ENCODE results near the gene SLC4A1AP.

Gene SLC4A1AP

DNA sequence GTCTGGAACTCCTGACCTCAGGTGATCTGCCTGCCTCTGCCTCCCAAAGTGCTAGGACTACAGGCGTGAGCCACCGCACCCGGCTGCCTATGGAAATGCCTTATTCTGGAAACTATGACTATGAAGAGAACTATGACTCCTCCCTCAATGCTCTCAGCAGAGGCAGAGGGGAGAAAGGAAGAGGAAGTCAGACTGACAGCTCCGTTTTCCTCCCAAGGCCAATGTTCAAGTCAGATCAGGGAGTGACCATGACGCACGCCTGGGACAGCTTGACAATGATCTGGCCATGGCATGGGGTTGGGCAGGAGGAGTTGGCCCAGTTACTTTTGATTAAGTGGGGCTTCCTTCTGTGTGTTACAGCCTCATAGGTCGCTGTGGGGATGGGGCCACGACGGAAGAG, 63.6 kb downstream of the SLC4A1AP start:
- Histone ChIP-seq H3K27ac (peak overlapping the region in 1 of 11 experiments; percentile 15; a peak in 2 of 22 replicates), H4K20me1 (no peaks in the 10 kb centered on the region), H3K36me3 (no peaks in the 10 kb centered on the region), H3K4me3 (no peak overlapping the region), H3K9me3 (replicated peaks in 1 of 11) (no peaks in the 10 kb centered on the region), H3K27me3 (no peaks in the 10 kb centered on the region), H3K4me1 (peaks cover 39 to 67% (median 55%) of the 10 kb centered on the region in 10 experiments), H3K9ac (no peak overlapping the region), H3K4me2 (peak overlapping the region in 10 of 11 experiments; percentile 27 to 93 (median 83); a peak in 17 of 22 replicates)
- no peak for TF ChIP-seq Cebpa-rat (IDR thresholded peaks at IDR 0.05)

DNA sequence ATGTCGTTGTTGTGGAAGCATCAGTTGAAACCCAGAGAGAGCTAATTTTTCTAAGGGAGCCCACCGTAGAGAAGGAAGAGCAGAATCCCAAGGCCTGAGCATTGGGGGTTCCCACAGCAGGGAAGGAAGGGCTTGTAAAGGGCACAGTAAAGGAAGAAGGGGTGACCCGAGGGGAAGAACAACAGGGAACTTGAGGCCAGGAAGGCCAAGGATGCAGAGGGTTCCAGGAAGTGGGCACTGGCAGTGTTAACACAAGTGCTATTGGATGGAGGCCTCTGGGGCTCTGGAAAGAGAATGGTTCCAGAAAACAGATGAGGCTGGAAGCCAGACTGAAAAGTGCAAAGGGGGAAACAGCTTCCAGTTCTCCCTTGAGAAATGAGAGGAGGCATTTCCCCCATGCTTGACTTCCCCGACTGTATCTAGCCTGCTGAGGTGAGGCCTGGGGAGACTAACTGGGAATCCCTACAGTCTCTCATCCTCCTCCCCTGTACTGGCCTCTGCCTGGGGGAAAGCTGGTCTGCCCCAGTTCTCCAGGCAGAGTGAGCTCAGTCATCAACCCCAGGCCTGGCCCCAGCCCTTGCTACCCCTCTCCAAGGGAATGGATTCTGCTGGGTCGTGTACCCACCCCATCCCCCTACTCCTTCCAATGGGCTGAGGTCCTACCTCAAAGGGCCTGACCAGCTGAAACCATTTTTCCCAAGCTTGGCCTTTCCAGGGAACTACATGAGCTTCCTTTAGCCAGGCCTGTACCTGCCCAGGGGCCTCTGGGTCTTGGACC, 64.6 kb downstream of the SLC4A1AP start:
- H3K4me3 ChIP-seq = no peak overlapping the region; a peak in 1 of 20 replicates

GRCh38 chr2:27729198-27729597, 65.5 kb downstream of the SLC4A1AP start:
- H3K9ac ChIP-seq = no peak overlapping the region
- no peak overlapping the region for H3K27ac ChIP-seq
- H3K9me3 ChIP-seq (replicated peaks in 1 of 11) = peaks cover 0 to 16% (median 0%) of the 10 kb centered on the region in 11 experiments; a peak in 7 of 22 replicates
- H3K4me2 ChIP-seq = peak overlapping the region in 10 of 11 experiments; percentile 56 to 93 (median 86); a peak in 20 of 22 replicates
- no peaks in the 10 kb centered on the region for H4K20me1 ChIP-seq
- H3K36me3 ChIP-seq = no peaks in the 10 kb centered on the region
- no peak for TF ChIP-seq Cebpa-rat (IDR thresholded peaks at IDR 0.05)
- no peaks in the 10 kb centered on the region for H3K27me3 ChIP-seq
- H3K4me3 ChIP-seq = no peak overlapping the region
- peaks cover 37 to 53% (median 47%) of the 10 kb centered on the region in 10 experiments for H3K4me1 ChIP-seq

More for the DNA sequence above, 64.6 kb downstream of the SLC4A1AP start:
- H3K9ac ChIP-seq = peak overlapping the region in 1 of 11 experiments; percentile 9; a peak in 1 of 22 replicates
- peak overlapping the region in 3 of 11 experiments; percentile 8 to 26 (median 8); a peak in 3 of 22 replicates for H3K27ac ChIP-seq
- H3K4me1 ChIP-seq = peaks cover 37 to 62% (median 53%) of the 10 kb centered on the region in 10 experiments
- H3K27me3 ChIP-seq = no peaks in the 10 kb centered on the region
- TF ChIP-seq Cebpa-rat (IDR thresholded peaks at IDR 0.05) = no peak
- H4K20me1 ChIP-seq = no peaks in the 10 kb centered on the region
- peaks cover 0 to 6% (median 0%) of the 10 kb centered on the region in 11 experiments; a peak in 6 of 22 replicates for H3K9me3 ChIP-seq (replicated peaks in 1 of 11)
- peak overlapping the region; percentile 56 to 93 (median 85) for H3K4me2 ChIP-seq
- H3K36me3 ChIP-seq = no peaks in the 10 kb centered on the region

- H3K4me2 ChIP-seq = peak overlapping the region; percentile 56 to 93 (median 85); a peak in 21 of 22 replicates
- no peaks in the 10 kb centered on the region for H3K36me3 ChIP-seq
- H3K4me1 ChIP-seq = peaks cover 37 to 49% (median 46%) of the 10 kb centered on the region in 10 experiments
- no peak overlapping the region for H3K4me3 ChIP-seq
- no peak overlapping the region for H3K27ac ChIP-seq
- TF ChIP-seq Cebpa-rat (IDR thresholded peaks at IDR 0.05) = no peak
- no peaks in the 10 kb centered on the region for H3K27me3 ChIP-seq
- no peaks in the 10 kb centered on the region for H4K20me1 ChIP-seq
- no peak overlapping the region for H3K9ac ChIP-seq
- peaks cover 0 to 17% (median 0%) of the 10 kb centered on the region in 11 experiments; a peak in 7 of 22 replicates for H3K9me3 ChIP-seq (replicated peaks in 1 of 11)
Measured at GRCh38 chr2:27729614-27730013, 65.9 kb downstream of the SLC4A1AP start.

DNA sequence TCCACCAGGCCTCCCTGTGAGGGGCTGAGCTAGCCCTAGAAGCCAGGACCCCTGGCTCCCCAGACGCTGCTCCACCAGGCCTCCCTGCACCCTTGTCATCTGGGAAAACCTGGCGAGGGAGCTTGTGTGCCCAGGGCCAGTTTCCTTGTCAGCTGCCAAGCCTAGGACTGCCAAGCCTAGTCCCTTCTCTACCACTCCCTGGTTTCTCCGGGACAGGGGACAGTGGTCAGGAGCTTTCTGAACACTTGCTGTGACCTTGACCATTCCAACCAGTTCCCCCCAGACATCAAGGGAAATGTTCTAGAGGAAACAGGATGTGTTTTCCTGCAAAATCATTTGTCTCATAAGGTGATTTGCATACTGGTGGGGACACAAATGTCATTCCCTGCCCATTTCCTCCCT, 66.6 kb downstream of the SLC4A1AP start:
- H4K20me1 ChIP-seq = no peaks in the 10 kb centered on the region
- H3K36me3 ChIP-seq = no peaks in the 10 kb centered on the region
- no peak for TF ChIP-seq Cebpa-rat (IDR thresholded peaks at IDR 0.05)
- peak overlapping the region in 7 of 11 experiments; percentile 2 to 47 (median 25); a peak in 10 of 22 replicates for H3K27ac ChIP-seq
- peaks cover 0 to 19% (median 0%) of the 10 kb centered on the region in 11 experiments; a peak in 10 of 22 replicates for H3K9me3 ChIP-seq (replicated peaks in 1 of 11)
- no peak overlapping the region; a peak in 1 of 20 replicates for H3K4me3 ChIP-seq
- H3K9ac ChIP-seq = peak overlapping the region in 5 of 11 experiments; percentile 5 to 37 (median 12); a peak in 3 of 22 replicates
- peak overlapping the region; percentile 56 to 93 (median 85) for H3K4me2 ChIP-seq
- no peaks in the 10 kb centered on the region for H3K27me3 ChIP-seq
- peaks cover 37 to 49% (median 46%) of the 10 kb centered on the region in 10 experiments for H3K4me1 ChIP-seq

GRCh38 chr2:27730980-27731691, 67.4 kb downstream of the SLC4A1AP start:
- Histone ChIP-seq H3K4me2 (peak overlapping the region; percentile 56 to 93 (median 85)), H3K4me1 (peaks cover 37 to 49% (median 46%) of the 10 kb centered on the region in 10 experiments), H3K27ac (no peak overlapping the region; a peak in 1 of 22 replicates), H3K9me3 (replicated peaks in 1 of 11) (peaks cover 0 to 24% (median 0%) of the 10 kb centered on the region in 11 experiments; a peak in 10 of 22 replicates), H3K27me3 (no peaks in the 10 kb centered on the region), H3K36me3 (no peaks in the 10 kb centered on the region), H3K4me3 (no peak overlapping the region), H4K20me1 (no peaks in the 10 kb centered on the region), H3K9ac (peak overlapping the region in 2 of 11 experiments; percentile 12 to 37; a peak in 2 of 22 replicates)
- TF ChIP-seq Cebpa-rat (IDR thresholded peaks at IDR 0.05) = no peak

DNA sequence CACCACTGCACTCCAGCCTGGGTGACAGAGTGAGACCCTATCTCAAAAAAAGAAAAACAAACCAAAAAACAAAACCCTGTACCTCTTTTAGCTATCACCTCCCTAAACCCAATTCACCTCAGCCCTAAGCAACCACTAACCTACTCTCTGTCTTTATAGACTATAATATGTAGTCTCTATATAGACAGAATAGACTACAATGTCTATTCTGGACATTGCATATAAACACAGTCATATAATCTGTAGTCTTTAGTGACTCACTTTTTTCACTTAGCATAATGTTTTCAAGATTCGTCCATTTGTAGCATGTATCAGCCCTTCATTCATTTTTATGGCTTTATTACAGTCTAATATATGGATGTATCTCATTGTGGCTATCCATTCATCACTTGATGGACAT, 70.6 kb downstream of the SLC4A1AP start:
- H3K4me1 ChIP-seq = peaks cover 24 to 33% (median 30%) of the 10 kb centered on the region in 10 experiments

GRCh38 chr2:27735263-27735904, 71.7 kb downstream of the SLC4A1AP start:
- no peak overlapping the region for H3K4me3 ChIP-seq
- peaks cover 0 to 24% (median 4%) of the 10 kb centered on the region in 11 experiments; a peak in 12 of 22 replicates for H3K9me3 ChIP-seq (replicated peaks in 1 of 11)
- no peaks in the 10 kb centered on the region for H4K20me1 ChIP-seq

More for the DNA sequence above, 70.6 kb downstream of the SLC4A1AP start:
- H3K4me2 ChIP-seq = no peak overlapping the region
- H3K4me3 ChIP-seq = no peak overlapping the region
- H3K9ac ChIP-seq = no peak overlapping the region
- no peaks in the 10 kb centered on the region for H4K20me1 ChIP-seq
- no peaks in the 10 kb centered on the region for H3K27me3 ChIP-seq
- H3K9me3 ChIP-seq (replicated peaks in 1 of 11) = peaks cover 0 to 24% (median 4%) of the 10 kb centered on the region in 11 experiments; a peak in 12 of 22 replicates
- TF ChIP-seq Cebpa-rat (IDR thresholded peaks at IDR 0.05) = no peak
- H3K27ac ChIP-seq = no peak overlapping the region
- no peaks in the 10 kb centered on the region for H3K36me3 ChIP-seq

More at GRCh38 chr2:27735263-27735904, 71.7 kb downstream of the SLC4A1AP start:
- no peaks in the 10 kb centered on the region for H3K27me3 ChIP-seq
- no peaks in the 10 kb centered on the region for H3K36me3 ChIP-seq
- peaks cover 13 to 22% (median 19%) of the 10 kb centered on the region in 10 experiments for H3K4me1 ChIP-seq
- no peak for TF ChIP-seq Cebpa-rat (IDR thresholded peaks at IDR 0.05)
- no peak overlapping the region for H3K27ac ChIP-seq
- no peak overlapping the region; a peak in 1 of 22 replicates for H3K4me2 ChIP-seq
- no peak overlapping the region for H3K9ac ChIP-seq
